ENCODE data around the gene SELENOM.
"Not testable (repeated sequence)": the region's sequence is repeated elsewhere in the genome, so short reads cannot be mapped to it uniquely, and the experiment has no call there.

The SELENOM gene

DNA sequence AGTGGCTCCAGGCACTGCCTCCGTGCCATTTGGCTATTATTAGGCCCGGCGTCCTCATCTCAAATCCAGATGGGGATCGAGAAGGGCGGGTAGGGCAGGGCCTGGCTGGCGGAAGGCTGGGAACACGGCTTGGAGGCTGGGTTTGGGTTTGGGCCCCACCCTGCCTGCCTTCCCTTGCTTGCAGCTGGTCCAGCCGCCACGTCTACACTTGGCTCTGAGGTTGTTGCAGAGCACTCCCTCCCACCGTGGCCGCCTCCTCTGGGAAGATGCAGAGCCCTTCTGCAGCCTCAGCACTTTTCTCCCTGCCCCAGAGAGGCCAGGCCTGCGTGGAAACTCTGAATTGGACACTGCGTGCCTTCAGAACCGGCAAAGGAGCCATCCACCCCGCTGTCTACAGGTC, 31.4 kb downstream of the SELENOM start:
- no peak overlapping the region for H3K9ac ChIP-seq (ENCODE audit: low read length)
- no peak overlapping the region for H3K4me2 ChIP-seq (ENCODE audit: low read length)
- H4K20me1 ChIP-seq (ENCODE audit: insufficient read depth, low read length) = no peaks in the 10 kb centered on the region
- no peak overlapping the region for H3K27ac ChIP-seq (ENCODE audit: low read depth, low read length, poor library complexity, severe bottlenecking)
- no peak overlapping the region for H3K4me3 ChIP-seq (ENCODE audit: low read depth, low read length, poor library complexity, severe bottlenecking)
- H3K9me2 ChIP-seq (ENCODE audit: low read depth, low read length) = no peaks in the 10 kb centered on the region
- no peak overlapping the region for H2AFZ ChIP-seq (ENCODE audit: low read length)
- H3K79me2 ChIP-seq (ENCODE audit: insufficient read depth, low read length) = no peaks in the 10 kb centered on the region
- no peaks in the 10 kb centered on the region for H3F3A ChIP-seq (ENCODE audit: insufficient read depth, low read length)
- H3K27me3 ChIP-seq (ENCODE audit: insufficient read depth, low read length) = no peaks in the 10 kb centered on the region
- no peaks in the 10 kb centered on the region for H3K9me3 ChIP-seq (ENCODE audit: low read length)
- H3K36me3 ChIP-seq (ENCODE audit: insufficient read depth, low read length) = no peaks in the 10 kb centered on the region
- peaks cover 15% of the 10 kb centered on the region for H3K4me1 ChIP-seq (ENCODE audit: insufficient read depth, low read length, severe bottlenecking)
- TF ChIP-seq, protein P1, sequence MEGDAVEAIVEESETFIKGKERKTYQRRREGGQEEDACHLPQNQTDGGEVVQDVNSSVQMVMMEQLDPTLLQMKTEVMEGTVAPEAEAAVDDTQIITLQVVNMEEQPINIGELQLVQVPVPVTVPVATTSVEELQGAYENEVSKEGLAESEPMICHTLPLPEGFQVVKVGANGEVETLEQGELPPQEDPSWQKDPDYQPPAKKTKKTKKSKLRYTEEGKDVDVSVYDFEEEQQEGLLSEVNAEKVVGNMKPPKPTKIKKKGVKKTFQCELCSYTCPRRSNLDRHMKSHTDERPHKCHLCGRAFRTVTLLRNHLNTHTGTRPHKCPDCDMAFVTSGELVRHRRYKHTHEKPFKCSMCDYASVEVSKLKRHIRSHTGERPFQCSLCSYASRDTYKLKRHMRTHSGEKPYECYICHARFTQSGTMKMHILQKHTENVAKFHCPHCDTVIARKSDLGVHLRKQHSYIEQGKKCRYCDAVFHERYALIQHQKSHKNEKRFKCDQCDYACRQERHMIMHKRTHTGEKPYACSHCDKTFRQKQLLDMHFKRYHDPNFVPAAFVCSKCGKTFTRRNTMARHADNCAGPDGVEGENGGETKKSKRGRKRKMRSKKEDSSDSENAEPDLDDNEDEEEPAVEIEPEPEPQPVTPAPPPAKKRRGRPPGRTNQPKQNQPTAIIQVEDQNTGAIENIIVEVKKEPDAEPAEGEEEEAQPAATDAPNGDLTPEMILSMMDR (IDR thresholded peaks at IDR 0.05; ENCODE audit: low read length) = no peak
- no peak for TF ChIP-seq EZH2 (IDR thresholded peaks at IDR 0.05; ENCODE audit: borderline replicate concordance, low read length)

DNA sequence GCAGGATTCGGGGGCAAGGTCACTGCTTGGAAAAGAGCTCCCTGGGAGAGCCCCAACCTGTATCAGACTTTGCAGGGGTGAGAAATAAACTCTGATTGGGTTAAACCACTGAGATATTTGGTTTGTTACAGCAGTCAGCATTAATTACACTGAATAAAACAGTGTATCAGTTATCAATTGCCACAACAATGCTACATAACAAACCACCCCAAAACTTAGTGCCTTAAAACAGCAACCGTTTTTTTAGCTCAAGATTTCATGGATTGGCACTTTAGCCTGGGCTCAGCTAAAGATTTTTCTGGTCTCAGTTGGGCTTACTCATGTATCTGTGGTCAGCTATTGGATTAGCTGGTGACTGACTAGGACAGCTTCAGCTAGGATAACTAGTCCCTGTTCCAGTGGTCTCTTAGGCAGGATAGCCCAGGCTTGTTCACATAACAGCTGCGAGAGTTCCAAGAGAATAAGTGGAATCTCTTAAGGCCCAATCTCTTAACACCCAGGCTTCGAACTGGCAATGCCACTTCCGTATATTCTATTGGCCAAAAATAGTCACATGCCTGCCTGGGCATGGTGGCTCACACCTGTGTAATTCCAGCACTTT, 33.7 kb downstream of the SELENOM start:
- H3F3A ChIP-seq (ENCODE audit: insufficient read depth, low read length); H3K27me3 ChIP-seq (ENCODE audit: insufficient read depth, low read length): not testable (repeated sequence)

GRCh38 chr22:31073125-31073524, 34.2 kb downstream of the SELENOM start:
- not testable (repeated sequence) for H3K9ac ChIP-seq (ENCODE audit: low read length); H3K36me3 ChIP-seq (ENCODE audit: insufficient read depth, low read length); H3F3A ChIP-seq (ENCODE audit: insufficient read depth, low read length); H4K20me1 ChIP-seq (ENCODE audit: insufficient read depth, low read length); H3K4me1 ChIP-seq (ENCODE audit: insufficient read depth, low read length, severe bottlenecking); H3K27me3 ChIP-seq (ENCODE audit: insufficient read depth, low read length); H3K79me2 ChIP-seq (ENCODE audit: insufficient read depth, low read length); H3K4me3 ChIP-seq (ENCODE audit: low read depth, low read length, poor library complexity, severe bottlenecking); H3K27ac ChIP-seq (ENCODE audit: low read depth, low read length, poor library complexity, severe bottlenecking); H3K9me2 ChIP-seq (ENCODE audit: low read depth, low read length); H3K9me3 ChIP-seq (ENCODE audit: low read length); H2AFZ ChIP-seq (ENCODE audit: low read length); H3K4me2 ChIP-seq (ENCODE audit: low read length)

More for the DNA sequence above, 33.7 kb downstream of the SELENOM start:
- H3K36me3 ChIP-seq (ENCODE audit: insufficient read depth, low read length); H3K4me2 ChIP-seq (ENCODE audit: low read length); H3K4me3 ChIP-seq (ENCODE audit: low read depth, low read length, poor library complexity, severe bottlenecking); H3K27ac ChIP-seq (ENCODE audit: low read depth, low read length, poor library complexity, severe bottlenecking); H3K9ac ChIP-seq (ENCODE audit: low read length); H3K79me2 ChIP-seq (ENCODE audit: insufficient read depth, low read length); H3K4me1 ChIP-seq (ENCODE audit: insufficient read depth, low read length, severe bottlenecking); H2AFZ ChIP-seq (ENCODE audit: low read length); H3K9me3 ChIP-seq (ENCODE audit: low read length); H3K9me2 ChIP-seq (ENCODE audit: low read depth, low read length); H4K20me1 ChIP-seq (ENCODE audit: insufficient read depth, low read length): not testable (repeated sequence)

GRCh38 chr22:31069691-31070314, 37.6 kb downstream of the SELENOM start:
- H3K36me3 ChIP-seq (ENCODE audit: insufficient read depth, low read length); H3K27ac ChIP-seq (ENCODE audit: low read depth, low read length, poor library complexity, severe bottlenecking); H3K4me1 ChIP-seq (ENCODE audit: insufficient read depth, low read length, severe bottlenecking); H3K27me3 ChIP-seq (ENCODE audit: insufficient read depth, low read length); H3K9me3 ChIP-seq (ENCODE audit: low read length); H3F3A ChIP-seq (ENCODE audit: insufficient read depth, low read length); H4K20me1 ChIP-seq (ENCODE audit: insufficient read depth, low read length); H3K9me2 ChIP-seq (ENCODE audit: low read depth, low read length); H3K9ac ChIP-seq (ENCODE audit: low read length); H3K4me3 ChIP-seq (ENCODE audit: low read depth, low read length, poor library complexity, severe bottlenecking); H2AFZ ChIP-seq (ENCODE audit: low read length); H3K4me2 ChIP-seq (ENCODE audit: low read length); H3K79me2 ChIP-seq (ENCODE audit: insufficient read depth, low read length): not testable (repeated sequence)
